NCI-H226 (cell line): ENCODE results near the gene MINPP1.
A peak's percentile ranks its signal among the peaks of the same experiment; 100 is the strongest.
"Not testable (repeated sequence)": the region's sequence is repeated elsewhere in the genome, so short reads cannot be mapped to it uniquely, and the experiment has no call there.

ENCODE experiments used
- DNase-seq: peaks from one replicate; pipeline ENCODE4 v3.0.0-alpha.2; 2015

Gene MINPP1

GRCh38 chr10:87504640-87505365 is at the start of gene MINPP1:
MINPP1 (plus strand) TSS chr10:87504893; CDS start chr10:87504916, 23 bp downstream.
- peak; percentile 91 for DNase-seq

- not testable (repeated sequence) for DNase-seq
Measured at GRCh38 chr10:87456586-87457220, 48.0 kb upstream of the MINPP1 start.

- not testable (repeated sequence) for DNase-seq
Measured at GRCh38 chr10:87461751-87462150, 42.9 kb upstream of the MINPP1 start.

GRCh38 chr10:87466849-87467248 is 37.8 kb upstream of the MINPP1 start:
- not testable (repeated sequence) for DNase-seq

GRCh38 chr10:87488733-87489132 is 16.0 kb upstream of the MINPP1 start:
- not testable (repeated sequence) for DNase-seq

- not testable (repeated sequence) for DNase-seq
Measured at GRCh38 chr10:87490285-87490684, 14.4 kb upstream of the MINPP1 start.

- not testable (repeated sequence) for DNase-seq
Measured at GRCh38 chr10:87492450-87492849, 12.2 kb upstream of the MINPP1 start.

- not testable (repeated sequence) for DNase-seq
Measured at GRCh38 chr10:87495446-87495845, 9.2 kb upstream of the MINPP1 start.

- DNase-seq = not testable (repeated sequence)
Measured at GRCh38 chr10:87497386-87497785, 7.3 kb upstream of the MINPP1 start.

- peak; percentile 69 for DNase-seq
Measured at GRCh38 chr10:87498106-87498789, 6.4 kb upstream of the MINPP1 start.

- DNase-seq = peak; percentile 64
Measured at GRCh38 chr10:87500646-87501048, 4.0 kb upstream of the MINPP1 start.

GRCh38 chr10:87503401-87503800 is 1.3 kb upstream of the MINPP1 start:
- no peak for DNase-seq

- DNase-seq = peak; percentile 9
Measured at GRCh38 chr10:87503886-87504285, 807 bp upstream of the MINPP1 start.

GRCh38 chr10:87504307-87504639 is 420 bp upstream of the MINPP1 start:
- DNase-seq = no peak

GRCh38 chr10:87505366-87506111 is 846 bp downstream of the MINPP1 start:
- DNase-seq = peak; percentile 54

- no peak for DNase-seq
Measured at GRCh38 chr10:87506956-87507355, 2.3 kb downstream of the MINPP1 start.

GRCh38 chr10:87507879-87508483 is 3.3 kb downstream of the MINPP1 start:
- no peak for DNase-seq

- DNase-seq = no peak
Measured at GRCh38 chr10:87508837-87509236, 4.1 kb downstream of the MINPP1 start.

- DNase-seq = no peak
Measured at GRCh38 chr10:87510025-87510424, 5.3 kb downstream of the MINPP1 start.

- no peak for DNase-seq
Measured at GRCh38 chr10:87511526-87511925, 6.8 kb downstream of the MINPP1 start.

GRCh38 chr10:87518937-87519336 is 14.2 kb downstream of the MINPP1 start:
- DNase-seq = no peak

GRCh38 chr10:87519582-87519981 is 14.9 kb downstream of the MINPP1 start:
- DNase-seq = no peak

- DNase-seq = no peak
Measured at GRCh38 chr10:87523731-87524130, 19.0 kb downstream of the MINPP1 start.
